ENCODE data around the gene FAM153A.
"Not testable (repeated sequence)": the region's sequence is repeated elsewhere in the genome, so short reads cannot be mapped to it uniquely, and the experiment has no call there.

Gene FAM153A

GRCh38 chr5:177747354-177747753 is 35.3 kb downstream of the FAM153A start:
- DNase-seq (ENCODE audit: extremely low read depth in 1 of 2, low read depth in 1 of 2) = not testable (repeated sequence)

- DNase-seq (ENCODE audit: extremely low read depth in 1 of 2, low read depth in 1 of 2) = not testable (repeated sequence)
These were observed 57.8 kb downstream of the FAM153A start for GRCh38 chr5:177724858-177725257.

GRCh38 chr5:177723831-177724485 is 58.7 kb downstream of the FAM153A start:
- DNase-seq (ENCODE audit: extremely low read depth in 1 of 2, low read depth in 1 of 2) = not testable (repeated sequence)

GRCh38 chr5:177722829-177723228 is 59.9 kb downstream of the FAM153A start:
- not testable (repeated sequence) for DNase-seq (ENCODE audit: extremely low read depth in 1 of 2, low read depth in 1 of 2)

GRCh38 chr5:177719989-177720388 is 62.7 kb downstream of the FAM153A start:
- not testable (repeated sequence) for DNase-seq (ENCODE audit: extremely low read depth in 1 of 2, low read depth in 1 of 2)

GRCh38 chr5:177715423-177715822 is 67.3 kb downstream of the FAM153A start:
- not testable (repeated sequence) for DNase-seq (ENCODE audit: extremely low read depth in 1 of 2, low read depth in 1 of 2)

- DNase-seq (ENCODE audit: extremely low read depth in 1 of 2, low read depth in 1 of 2) = not testable (repeated sequence)
These were observed 86.6 kb downstream of the FAM153A start for GRCh38 chr5:177696100-177696499.

- not testable (repeated sequence) for DNase-seq (ENCODE audit: extremely low read depth in 1 of 2, low read depth in 1 of 2)
These were observed 87.3 kb downstream of the FAM153A start for GRCh38 chr5:177695356-177695930.

- DNase-seq (ENCODE audit: extremely low read depth in 1 of 2, low read depth in 1 of 2) = not testable (repeated sequence)
These were observed 88.2 kb downstream of the FAM153A start for GRCh38 chr5:177694518-177694835.

- DNase-seq (ENCODE audit: extremely low read depth in 1 of 2, low read depth in 1 of 2) = not testable (repeated sequence)
These were observed 88.8 kb downstream of the FAM153A start for GRCh38 chr5:177693671-177694517.

- DNase-seq (ENCODE audit: extremely low read depth in 1 of 2, low read depth in 1 of 2) = not testable (repeated sequence)
These were observed 89.7 kb downstream of the FAM153A start for GRCh38 chr5:177692969-177693368.

GRCh38 chr5:177692507-177692906 is 90.2 kb downstream of the FAM153A start:
- DNase-seq (ENCODE audit: extremely low read depth in 1 of 2, low read depth in 1 of 2) = not testable (repeated sequence)

- not testable (repeated sequence) for DNase-seq (ENCODE audit: extremely low read depth in 1 of 2, low read depth in 1 of 2)
These were observed 93.6 kb downstream of the FAM153A start for GRCh38 chr5:177689011-177689610.

GRCh38 chr5:177688091-177688490 is 94.6 kb downstream of the FAM153A start:
- not testable (repeated sequence) for DNase-seq (ENCODE audit: extremely low read depth in 1 of 2, low read depth in 1 of 2)

- not testable (repeated sequence) for DNase-seq (ENCODE audit: extremely low read depth in 1 of 2, low read depth in 1 of 2)
These were observed 100.8 kb downstream of the FAM153A start for GRCh38 chr5:177681920-177682319.
